HepG2 (cell line): Measurements from ENCODE around the gene SRCIN1. TPM values are rescaled to one million over a fixed set of nuclear protein-coding genes. Genes with fewer than 3 reads are reported as not detected.
A peak's percentile ranks its signal among the peaks of the same experiment; 100 is the strongest.

Experiments
- AKAP8 ChIP-seq: sonication (generic); formaldehyde crosslinking; IDR thresholded peaks from 2 replicates; pipeline ENCODE4 v1.5.1; 2020; ENCODE audit warnings: mild to moderate bottlenecking, missing genetic modification reagents
- FIP1L1 ChIP-seq: fragments of 200-400 bp; formaldehyde crosslinking; IDR thresholded peaks from 2 replicates; pipeline ENCODE4 v1.6.1; 2018; ENCODE audit warnings: low read depth, mild to moderate bottlenecking, low read length, moderate library complexity, borderline replicate concordance; ENCODE audit not compliant: insufficient read depth
- HMGXB4 ChIP-seq, 2 experiments: sonication (generic) in 1 of 2; formaldehyde crosslinking in 1 of 2; IDR thresholded peaks; 2 replicates each; pipeline versions ENCODE4 v1.4.0 to v1.6.1; 2018 to 2020; ENCODE audit warnings: missing genetic modification reagents in 2 of 2, borderline replicate concordance in 1 of 2, low read depth in 1 of 2, mild to moderate bottlenecking in 1 of 2, missing biosample characterization in 1 of 2
- JUND ChIP-seq: sonication (generic); formaldehyde crosslinking; IDR thresholded peaks from 2 replicates; pipeline ENCODE4 v1.8.0; 2022; ENCODE audit warnings: mild to moderate bottlenecking, missing genetic modification reagents
- NBN ChIP-seq: fragments of 450-650 bp; conservative IDR thresholded peaks from 2 replicates; pipeline ENCODE4 v1.6.1; 2017
- NCOA5 ChIP-seq: sonication (generic); formaldehyde crosslinking; IDR thresholded peaks from 2 replicates; pipeline ENCODE4 v1.4.0; 2020; ENCODE audit warnings: missing genetic modification reagents
- SNAPC5 ChIP-seq: sonication (generic); formaldehyde crosslinking; IDR thresholded peaks from 2 replicates; pipeline ENCODE4 v1.8.1; 2023; ENCODE audit warnings: mild to moderate bottlenecking, missing genetic modification reagents, borderline replicate concordance
- TEAD3 ChIP-seq: optimal IDR thresholded peaks from 2 replicates; pipeline ENCODE3; 2016; ENCODE audit warnings: borderline replicate concordance
- TFAP4 ChIP-seq: sonication (generic); IDR thresholded peaks from 2 replicates; pipeline ENCODE4 v1.6.1; 2016; ENCODE audit warnings: low read depth, borderline replicate concordance
- TRAFD1 ChIP-seq: sonication (generic); formaldehyde crosslinking; IDR thresholded peaks from 2 replicates; pipeline ENCODE4 v1.5.1; 2020; ENCODE audit warnings: missing genetic modification reagents, mild to moderate bottlenecking, borderline replicate concordance
- XRCC5 ChIP-seq: fragments of 200-400 bp; formaldehyde crosslinking; optimal IDR thresholded peaks from 2 replicates; pipeline ENCODE3; 2017; ENCODE audit warnings: mild to moderate bottlenecking, low read length
- ZBTB38 ChIP-seq: sonication (generic); formaldehyde crosslinking; IDR thresholded peaks from 2 replicates; pipeline ENCODE4 v1.5.1; 2020; ENCODE audit warnings: mild to moderate bottlenecking, missing genetic modification reagents
- ZBTB42 ChIP-seq: sonication (generic); formaldehyde crosslinking; IDR thresholded peaks from 2 replicates; pipeline ENCODE4 v1.5.0; 2020; ENCODE audit warnings: mild to moderate bottlenecking, missing genetic modification reagents
- ZNF12 ChIP-seq: sonication (generic); formaldehyde crosslinking; IDR thresholded peaks from 2 replicates; pipeline ENCODE4 v1.5.0; 2020; ENCODE audit warnings: missing genetic modification reagents
- ZNF205 ChIP-seq: IDR thresholded peaks from 2 replicates; pipeline ENCODE4 v1.6.1; 2018; ENCODE audit warnings: missing biosample characterization, missing genetic modification reagents
- ZNF256 ChIP-seq: sonication (generic); formaldehyde crosslinking; conservative IDR thresholded peaks from 2 replicates; pipeline ENCODE4 v1.4.0; 2020; ENCODE audit warnings: missing genetic modification reagents
- ZNF446 ChIP-seq: sonication (generic); formaldehyde crosslinking; IDR thresholded peaks from 2 replicates; pipeline ENCODE4 v1.5.0; 2020; ENCODE audit warnings: mild to moderate bottlenecking, missing genetic modification reagents
- ZNF550 ChIP-seq: sonication (generic); formaldehyde crosslinking; IDR thresholded peaks from 2 replicates; pipeline ENCODE4 v1.4.0; 2020; ENCODE audit warnings: mild to moderate bottlenecking, missing genetic modification reagents, borderline replicate concordance
- ZNF572 ChIP-seq: sonication (generic); formaldehyde crosslinking; IDR thresholded peaks from 2 replicates; pipeline ENCODE4 v1.5.1; 2020; ENCODE audit warnings: mild to moderate bottlenecking, missing genetic modification reagents
- ZNF737 ChIP-seq: sonication (generic); formaldehyde crosslinking; IDR thresholded peaks from 2 replicates; pipeline ENCODE4 v1.5.0; 2020; ENCODE audit warnings: missing genetic modification reagents, mild to moderate bottlenecking, borderline replicate concordance
- ZNF781 ChIP-seq: sonication (generic); formaldehyde crosslinking; IDR thresholded peaks from 2 replicates; pipeline ENCODE4 v1.5.1; 2020; ENCODE audit warnings: borderline replicate concordance, mild to moderate bottlenecking, missing genetic modification reagents; ENCODE audit errors: not compliant biosample characterization
- ZNF788 ChIP-seq: sonication (generic); formaldehyde crosslinking; IDR thresholded peaks from 2 replicates; pipeline ENCODE4 v1.5.0; 2020; ENCODE audit warnings: mild to moderate bottlenecking, missing genetic modification reagents, borderline replicate concordance
- ZSCAN20 ChIP-seq: sonication (generic); formaldehyde crosslinking; IDR thresholded peaks from 2 replicates; pipeline ENCODE4 v1.4.0; 2020; ENCODE audit warnings: missing genetic modification reagents, mild to moderate bottlenecking, borderline replicate concordance
- polyA plus RNA-seq, 8 experiments: library from polyadenylated mRNA; depleted of rRNA in 3 of 8; stranded (reverse) in 7 of 8; unstranded in 1 of 8; fragments of >200 nt; fragmentation: Illumina TruSeq in 4 of 8; extraction: Trizol in 4 of 8; gene quantifications; 2 replicates each; pipeline versions ENCODE4 v1.2.1 to v1.2.3, GENCODE V29; 2011 to 2016; ENCODE audit warnings: low read depth in 4 of 8, missing spikeins in 1 of 8, mixed read lengths in 1 of 8; ENCODE audit not compliant: insufficient read depth in 1 of 8
- total RNA-seq, 5 experiments: library from RNA; depleted of rRNA; stranded (reverse); fragments of >200 nt; fragmentation: Illumina TruSeq; extraction: Trizol; gene quantifications; 2 replicates each; pipeline ENCODE4 v1.2.3, GENCODE V29; 2016; ENCODE audit warnings: low read depth in 1 of 5

SRCIN1 gene
- total and polyA plus RNA-seq, 2 of the 13 experiments (the other 11 are each of a cell fraction or from before 2014, with no cell fraction given): 1.2 to 9.6 TPM

- TF ChIP-seq AKAP8 (CRISPR knock-in tag): peak; percentile 79
- no peak for TF ChIP-seq ZNF205 (CRISPR knock-in tag)
- no peak for TF ChIP-seq NBN
- peak; percentile 40 for TF ChIP-seq TEAD3 (CRISPR knock-in tag)
- TF ChIP-seq ZNF12 (CRISPR knock-in tag): no peak
- TF ChIP-seq ZNF788 (CRISPR knock-in tag): peak; percentile 37; the same call in 1 of the 2 replicates
- TF ChIP-seq JUND (CRISPR knock-in tag): peak; percentile 41; the same call in 1 of the 2 replicates
- no peak for TF ChIP-seq ZNF781 (CRISPR knock-in tag)
- TF ChIP-seq ZBTB38 (CRISPR knock-in tag): no peak
- TF ChIP-seq ZSCAN20 (CRISPR knock-in tag): no peak
- no peak for TF ChIP-seq XRCC5
- peak; percentile 8; the same call in 1 of the 2 replicates for TF ChIP-seq ZNF572 (CRISPR knock-in tag)
- TF ChIP-seq SNAPC5 (CRISPR knock-in tag): no peak
- no peak for TF ChIP-seq ZNF256 (CRISPR knock-in tag)
- 0 out of 2 replicates have a peak, but pooled peaks have one; percentile 10 for TF ChIP-seq TFAP4
- TF ChIP-seq HMGXB4 (CRISPR knock-in tag; IDR thresholded peaks at IDR 0.05; ENCODE audit: borderline replicate concordance in 1 of 2, low read depth in 1 of 2): 0 out of 4 replicates have a peak, but pooled peaks of 1 of the 2 experiments have one; percentile 15
- TF ChIP-seq ZNF550: 0 out of 2 replicates have a peak, but pooled peaks have one; percentile 50
- TF ChIP-seq NCOA5 (CRISPR knock-in tag): no peak
- no peak for TF ChIP-seq FIP1L1
- TF ChIP-seq TRAFD1 (CRISPR knock-in tag): no peak
- no peak for TF ChIP-seq ZNF446
- no peak; the same call in 1 of the 2 replicates for TF ChIP-seq ZBTB42 (CRISPR knock-in tag)
- TF ChIP-seq ZNF737 (CRISPR knock-in tag): no peak
Observed at GRCh38 chr17:38585056-38585917, 20.5 kb downstream of the SRCIN1 start (continued).
